Gastrocnemius medialis (tissue), 4 donors: ENCODE data around the gene SEMA6D.

Source experiments
- CTCF ChIP-seq, 5 experiments: fragments of 450-650 bp in 3 of 5; fragments of 200-600 bp in 2 of 5; sonication (generic) in 2 of 5; IDR thresholded peaks in 4 of 5; conservative IDR thresholded peaks in 1 of 5; 1 replicate in 4 of 5; 2 replicates in 1 of 5; pipeline ENCODE4 v1.5.1; 2016 to 2019; ENCODE audit warnings: antibody characterized with exemption in 5 of 5, mild to moderate bottlenecking in 3 of 5, moderate library complexity in 3 of 5
- POLR2A ChIP-seq, 2 donors: fragments of 450-650 bp; IDR thresholded peaks; one replicate each; pipeline ENCODE4 v1.6.1; 2017; ENCODE audit warnings: antibody characterized with exemption in 2 of 2, mild to moderate bottlenecking in 2 of 2, moderate library complexity in 2 of 2

GRCh38 chr15:47736143-47736786 lies 19.0 kb downstream of the SEMA6D start:
- no peak for TF ChIP-seq CTCF (IDR thresholded peaks at IDR 0.05 in 4 of 5, conservative IDR thresholded peaks at IDR 0.05 in 1 of 5)
- no peak for TF ChIP-seq POLR2A (IDR thresholded peaks at IDR 0.05)
